AG04449 (cell line): ENCODE results near the gene ACYP2.
"Not testable (repeated sequence)": the region's sequence is repeated elsewhere in the genome, so short reads cannot be mapped to it uniquely, and the experiment has no call there.

Experiments used
- CTCF ChIA-PET: fragments of 350-600 bp; formaldehyde crosslinking; extraction: SDS; loops from one replicate; lab custom pipeline; 2021; ENCODE audit warnings: antibody characterized with exemption; lab: Yijun Ruan, JAX
- POLR2A ChIA-PET: fragments of 400-600, 350-600 bp; formaldehyde crosslinking; extraction: SDS; loops from one replicate; lab custom pipeline; 2020; ENCODE audit warnings: antibody characterized with exemption, inconsistent platforms; lab: Yijun Ruan, JAX
- DNase-seq: peaks from one replicate; pipeline ENCODE4 v3.0.0-alpha.2; 2010; ENCODE audit warnings: low read depth, low spot score
- H3K4me3 ChIP-seq: 2 replicates; pipeline ENCODE4 v1.5.1; 2011; ENCODE audit warnings: low read depth, mild to moderate bottlenecking, control low read depth, low read length
- CTCF ChIP-seq: IDR thresholded peaks from one replicate; pipeline ENCODE4 v1.5.1; 2011; ENCODE audit warnings: mild to moderate bottlenecking, moderate library complexity, low read length, control low read depth, inconsistent platforms; ENCODE audit not compliant: insufficient read depth; ENCODE audit errors: missing control alignments

The ACYP2 gene

GRCh38 chr2:54092940-54093339 lies 22.5 kb upstream of the ACYP2 start:
- ChIA-PET POLR2A (no interaction called here), CTCF (interaction anchor here (3.9 kb wide), 1 partner anchor 14 kb away, joined by 16 read pairs; no protein-coding TSS in a partner anchor)
- no peak overlapping the region for H3K4me3 ChIP-seq
- DNase-seq: no peak
- no peak for TF ChIP-seq CTCF

- CTCF ChIA-PET, DNase-seq, POLR2A ChIA-PET, H3K4me3 ChIP-seq: not testable (repeated sequence)
Observed at GRCh38 chr2:54095406-54095805, 20.0 kb upstream of the ACYP2 start.

GRCh38 chr2:54096141-54096540 lies 19.3 kb upstream of the ACYP2 start:
- H3K4me3 ChIP-seq, CTCF ChIA-PET: not testable (repeated sequence)

GRCh38 chr2:54097124-54097523 lies 18.3 kb upstream of the ACYP2 start:
- CTCF ChIA-PET: interaction anchor here (0.6 to 2.8 kb wide), 2 partner anchors 10 to 518 kb away, joined by 3 to 22 read pairs; no protein-coding TSS in a partner anchor
- POLR2A ChIA-PET: no interaction called here
- no peak for TF ChIP-seq CTCF

More at GRCh38 chr2:54096141-54096540, 19.3 kb upstream of the ACYP2 start:
- POLR2A ChIA-PET, DNase-seq: not testable (repeated sequence)

GRCh38 chr2:54099370-54099769 lies 16.0 kb upstream of the ACYP2 start:
- POLR2A ChIA-PET: interaction anchor here (0.6 kb wide), 1 partner anchor 414 kb away, joined by 3 read pairs; no protein-coding TSS in a partner anchor
- H3K4me3 ChIP-seq: no peak overlapping the region
- CTCF ChIA-PET: interaction anchor here (2.8 kb wide), 1 partner anchor 8 kb away, joined by 22 read pairs; no protein-coding TSS in a partner anchor
- TF ChIP-seq CTCF: no peak
- DNase-seq: no peak

More at GRCh38 chr2:54097124-54097523, 18.3 kb upstream of the ACYP2 start:
- H3K4me3 ChIP-seq: no peak overlapping the region
- DNase-seq: no peak

GRCh38 chr2:54099829-54100585 lies 15.4 kb upstream of the ACYP2 start:
- DNase-seq: no peak
- ChIA-PET CTCF (interaction anchor here (8.8 kb wide), 1 partner anchor 606 kb away, joined by 178 read pairs; no protein-coding TSS in a partner anchor), POLR2A (no interaction called here)
- TF ChIP-seq CTCF: no peak
- H3K4me3 ChIP-seq: no peak overlapping the region

GRCh38 chr2:54100772-54101171 lies 14.6 kb upstream of the ACYP2 start:
- POLR2A ChIA-PET: no interaction called here
- H3K4me3 ChIP-seq: no peak overlapping the region
- no peak for DNase-seq
- CTCF ChIA-PET: interaction anchor here (7.5 to 8.8 kb wide), 2 partner anchors 15 to 606 kb away, joined by 35 to 178 read pairs; partner anchors contain the start of gene ACYP2
- TF ChIP-seq CTCF: no peak
